ENCODE data around the gene SPINK1. TPM values are rescaled to one million over a fixed set of nuclear protein-coding genes. Genes with fewer than 3 reads are reported as not detected.

The SPINK1 gene
- total RNA-seq, 4 donors from 2014 or later: not detected

- no peaks in the 10 kb centered on the region for H3K36me3 ChIP-seq
- DNase-seq (no peak), ATAC-seq (no peak)
- H3K4me3 ChIP-seq: no peak overlapping the region
- in situ Hi-C loops (cut with MboI; ENCODE audit: low sequenced_read_pairs in 4 of 4) (loop anchor here in 2 of 4 donors (5.0 to 25.0 kb wide), 2 partner anchors 184 to 194 kb away; no protein-coding TSS in a partner anchor), intact Hi-C loops (cut with DNase I; ENCODE audit: low total_unique reads) (loop anchor here (1.0 kb wide), 1 partner anchor 193 kb away; no protein-coding TSS in a partner anchor)
- TF ChIP-seq CTCF (IDR thresholded peaks at IDR 0.05 in 4 of 5, conservative IDR thresholded peaks at IDR 0.05 in 1 of 5) (no peak), POLR2A (IDR thresholded peaks at IDR 0.05) (no peak)
- H3K9me3 ChIP-seq: no peaks in the 10 kb centered on the region
- H3K27me3 ChIP-seq: no peaks in the 10 kb centered on the region
- H3K27ac ChIP-seq: no peak overlapping the region
- no peaks in the 10 kb centered on the region for H3K4me1 ChIP-seq
Measured at GRCh38 chr5:147821766-147822165, 9.7 kb downstream of the SPINK1 start.

GRCh38 chr5:147819261-147819770 lies 12.2 kb downstream of the SPINK1 start:
- Histone ChIP-seq H3K27ac (no peak overlapping the region), H3K36me3 (no peaks in the 10 kb centered on the region), H3K27me3 (no peaks in the 10 kb centered on the region), H3K9me3 (no peaks in the 10 kb centered on the region), H3K4me3 (no peak overlapping the region), H3K4me1 (no peaks in the 10 kb centered on the region)
- in situ Hi-C loops (cut with MboI; ENCODE audit: low sequenced_read_pairs in 4 of 4) (loop anchor here in 2 of 4 donors (10.0 to 25.0 kb wide), 2 partner anchors 182 to 195 kb away; no protein-coding TSS in a partner anchor), intact Hi-C loops (cut with DNase I; ENCODE audit: low total_unique reads) (no loop called here)
- TF ChIP-seq CTCF (IDR thresholded peaks at IDR 0.05 in 4 of 5, conservative IDR thresholded peaks at IDR 0.05 in 1 of 5) (no peak), POLR2A (IDR thresholded peaks at IDR 0.05) (no peak)
- DNase-seq: no peak
- ATAC-seq: no peak

DNA sequence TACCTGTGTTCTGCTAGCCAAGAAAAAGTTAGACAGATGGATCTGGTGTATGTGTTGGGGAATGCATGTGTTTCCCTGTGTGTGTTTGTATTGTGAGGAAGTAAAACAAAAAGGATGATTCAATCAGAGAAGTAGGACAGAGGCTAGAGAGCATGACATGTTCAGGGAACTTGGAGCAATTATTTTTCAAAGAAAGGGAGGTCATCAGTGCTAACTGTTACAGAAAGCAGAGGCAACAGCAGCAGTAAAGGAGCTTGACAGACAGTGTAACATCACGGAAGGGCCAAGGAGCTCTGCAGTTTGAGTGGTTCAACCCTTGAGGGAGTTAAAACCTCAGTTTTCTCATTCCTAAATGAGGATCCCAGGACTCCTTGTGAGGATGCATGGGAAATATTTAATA lies 13.2 kb downstream of the SPINK1 start:
- intact Hi-C loops (cut with DNase I; ENCODE audit: low total_unique reads): no loop called here
- in situ Hi-C loops (cut with MboI; ENCODE audit: low sequenced_read_pairs in 4 of 4): loop anchor here in 2 of 4 donors (10.0 to 25.0 kb wide), 2 partner anchors 181 to 193 kb away; no protein-coding TSS in a partner anchor
- no peaks in the 10 kb centered on the region for H3K4me1 ChIP-seq
- DNase-seq (no peak), ATAC-seq (no peak)
- no peaks in the 10 kb centered on the region for H3K36me3 ChIP-seq
- H3K4me3 ChIP-seq: no peak overlapping the region
- no peaks in the 10 kb centered on the region for H3K27me3 ChIP-seq
- H3K9me3 ChIP-seq: no peaks in the 10 kb centered on the region
- H3K27ac ChIP-seq: no peak overlapping the region
- TF ChIP-seq POLR2A (IDR thresholded peaks at IDR 0.05): no peak
- TF ChIP-seq CTCF (IDR thresholded peaks at IDR 0.05 in 4 of 5, conservative IDR thresholded peaks at IDR 0.05 in 1 of 5): no peak

GRCh38 chr5:147813696-147814095 lies 17.8 kb downstream of the SPINK1 start:
- TF ChIP-seq POLR2A (IDR thresholded peaks at IDR 0.05) (no peak), CTCF (IDR thresholded peaks at IDR 0.05 in 4 of 5, conservative IDR thresholded peaks at IDR 0.05 in 1 of 5) (no peak)
- intact Hi-C loops (cut with DNase I; ENCODE audit: low total_unique reads): no loop called here

More at GRCh38 chr5:147813696-147814095, 17.8 kb downstream of the SPINK1 start:
- DNase-seq: no peak
- ATAC-seq: no peak
- Histone ChIP-seq H3K27me3 (no peaks in the 10 kb centered on the region), H3K27ac (no peak overlapping the region), H3K4me1 (no peaks in the 10 kb centered on the region), H3K9me3 (no peaks in the 10 kb centered on the region), H3K4me3 (no peak overlapping the region), H3K36me3 (no peaks in the 10 kb centered on the region)
- in situ Hi-C loops (cut with MboI; ENCODE audit: low sequenced_read_pairs in 4 of 4): loop anchor here in 2 of 4 donors (10.0 to 25.0 kb wide), 2 partner anchors 176 to 189 kb away; no protein-coding TSS in a partner anchor
